KOPT-K1 (cell line): ENCODE measurements around the gene STXBP1.

Experiments used
- H3K27ac ChIP-seq: fragments of 200-600 bp; sonication (generic); 2 replicates; pipeline ENCODE4 v1.5.1; 2016; ENCODE audit warnings: antibody characterized with exemption, mild to moderate bottlenecking, low read depth, low read length; ENCODE audit not compliant: poor library complexity, severe bottlenecking
- H3K36me3 ChIP-seq: fragments of 200-600 bp; sonication (generic); 2 replicates; pipeline ENCODE4 v1.5.1; 2017; ENCODE audit warnings: antibody characterized with exemption, mild to moderate bottlenecking, low read length, moderate library complexity; ENCODE audit not compliant: insufficient read depth
- H3K9me3 ChIP-seq: fragments of 200-600 bp; sonication (generic); 2 replicates; pipeline ENCODE4 v1.5.1; 2017; ENCODE audit warnings: antibody characterized with exemption, low read length, mild to moderate bottlenecking; ENCODE audit not compliant: insufficient read depth, poor library complexity, severe bottlenecking

STXBP1 gene

GRCh38 chr9:127627494-127627855, 15.4 kb downstream of the STXBP1 start:
- no peak overlapping the region for H3K27ac ChIP-seq
- H3K36me3 ChIP-seq, result no peaks in the 10 kb centered on the region
- no peaks in the 10 kb centered on the region for H3K9me3 ChIP-seq

- H3K27ac ChIP-seq, result no peak overlapping the region
- no peaks in the 10 kb centered on the region for H3K36me3 ChIP-seq
- H3K9me3 ChIP-seq, result no peaks in the 10 kb centered on the region
These were observed 16.8 kb downstream of the STXBP1 start for GRCh38 chr9:127628758-127629467.

GRCh38 chr9:127629468-127630081, 17.5 kb downstream of the STXBP1 start:
- H3K36me3 ChIP-seq, result no peaks in the 10 kb centered on the region
- H3K9me3 ChIP-seq, result no peaks in the 10 kb centered on the region
- no peak overlapping the region for H3K27ac ChIP-seq

- Histone ChIP-seq H3K36me3 (no peaks in the 10 kb centered on the region), H3K9me3 (no peaks in the 10 kb centered on the region), H3K27ac (no peak overlapping the region)
These were observed 21.3 kb downstream of the STXBP1 start for GRCh38 chr9:127633216-127633862.

- no peaks in the 10 kb centered on the region for H3K36me3 ChIP-seq
- no peak overlapping the region for H3K27ac ChIP-seq
- H3K9me3 ChIP-seq, result no peaks in the 10 kb centered on the region
These were observed 21.9 kb downstream of the STXBP1 start for GRCh38 chr9:127634021-127634420.

GRCh38 chr9:127634698-127635097, 22.6 kb downstream of the STXBP1 start:
- no peaks in the 10 kb centered on the region for H3K36me3 ChIP-seq
- H3K27ac ChIP-seq, result no peak overlapping the region
- H3K9me3 ChIP-seq, result no peaks in the 10 kb centered on the region

- Histone ChIP-seq H3K9me3 (no peaks in the 10 kb centered on the region), H3K36me3 (no peaks in the 10 kb centered on the region), H3K27ac (no peak overlapping the region)
These were observed 23.2 kb downstream of the STXBP1 start for GRCh38 chr9:127635201-127635735.

GRCh38 chr9:127637322-127637847, 25.3 kb downstream of the STXBP1 start:
- Histone ChIP-seq H3K9me3 (no peaks in the 10 kb centered on the region), H3K36me3 (no peaks in the 10 kb centered on the region), H3K27ac (no peak overlapping the region)

- Histone ChIP-seq H3K27ac (no peak overlapping the region), H3K36me3 (no peaks in the 10 kb centered on the region), H3K9me3 (no peaks in the 10 kb centered on the region)
These were observed 28.9 kb downstream of the STXBP1 start for GRCh38 chr9:127640908-127641545.

- Histone ChIP-seq H3K9me3 (no peaks in the 10 kb centered on the region), H3K36me3 (no peaks in the 10 kb centered on the region), H3K27ac (no peak overlapping the region)
These were observed 30.1 kb downstream of the STXBP1 start for GRCh38 chr9:127642082-127642740.

GRCh38 chr9:127644146-127644827, 32.2 kb downstream of the STXBP1 start:
- no peaks in the 10 kb centered on the region for H3K9me3 ChIP-seq
- H3K27ac ChIP-seq, result no peak overlapping the region
- no peaks in the 10 kb centered on the region for H3K36me3 ChIP-seq

GRCh38 chr9:127644943-127645342, 32.9 kb downstream of the STXBP1 start:
- no peaks in the 10 kb centered on the region for H3K9me3 ChIP-seq
- H3K27ac ChIP-seq, result no peak overlapping the region
- H3K36me3 ChIP-seq, result no peaks in the 10 kb centered on the region

GRCh38 chr9:127647451-127647850, 35.4 kb downstream of the STXBP1 start:
- no peaks in the 10 kb centered on the region for H3K36me3 ChIP-seq

GRCh38 chr9:127650518-127650917, 38.4 kb downstream of the STXBP1 start:
- no peaks in the 10 kb centered on the region for H3K36me3 ChIP-seq
- H3K9me3 ChIP-seq, result no peaks in the 10 kb centered on the region
- no peak overlapping the region for H3K27ac ChIP-seq

More at GRCh38 chr9:127647451-127647850, 35.4 kb downstream of the STXBP1 start:
- no peak overlapping the region for H3K27ac ChIP-seq
- no peaks in the 10 kb centered on the region for H3K9me3 ChIP-seq
